ENCODE measurements around the gene LPCAT4.

The LPCAT4 gene

DNA sequence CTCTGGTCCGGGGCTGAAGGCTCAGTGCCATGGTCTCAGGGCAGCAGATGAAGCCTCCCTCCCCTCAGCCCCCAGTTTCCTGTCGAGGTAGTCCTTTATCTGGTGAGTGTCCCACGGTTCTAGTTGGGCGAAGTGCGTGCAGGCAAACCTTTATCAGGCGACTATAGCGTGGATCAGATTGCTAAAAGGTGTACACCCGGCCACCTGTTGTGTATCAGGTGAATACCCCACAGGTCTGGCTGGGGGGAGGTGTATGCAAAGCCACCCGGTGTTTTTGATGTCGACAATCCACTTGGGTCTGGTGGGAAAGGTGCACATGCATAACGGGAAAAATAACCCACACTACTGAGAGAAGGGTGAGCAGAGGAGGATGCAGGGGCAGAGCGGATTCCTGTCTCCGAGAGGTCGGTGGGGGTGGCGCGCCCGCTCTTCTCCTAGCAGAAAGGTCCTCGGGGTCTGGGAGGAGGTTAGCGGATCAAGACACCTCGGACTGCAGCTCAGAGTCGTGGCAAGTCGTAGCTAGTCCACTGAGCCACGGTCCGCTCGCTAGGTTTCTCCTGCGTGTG lies 29.9 kb downstream of the LPCAT4 start:
- no peak for DNase-seq (ENCODE audit: low spot score)

GRCh38 chr15:34336231-34336990 lies 30.6 kb downstream of the LPCAT4 start:
- DNase-seq (ENCODE audit: low spot score) = no peak

GRCh38 chr15:34335176-34336032 lies 31.6 kb downstream of the LPCAT4 start:
- no peak for DNase-seq (ENCODE audit: low spot score)

DNA sequence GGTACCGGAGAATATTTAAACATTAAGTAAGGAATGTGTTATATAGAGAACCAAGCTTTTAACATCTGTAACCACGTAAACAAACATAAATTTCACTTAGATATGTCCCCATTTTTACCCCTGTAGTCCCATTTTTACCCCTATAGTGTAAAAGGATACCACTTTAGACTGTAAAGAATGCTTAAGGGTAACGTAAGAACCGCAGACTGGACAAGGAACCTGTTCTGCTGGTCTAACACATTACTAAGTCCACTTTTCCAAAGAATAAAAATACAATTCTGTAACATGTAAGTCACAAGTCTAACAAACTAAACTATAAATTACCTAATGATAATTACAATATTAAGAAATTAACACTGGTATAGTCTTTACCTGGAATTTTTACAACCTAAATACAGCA lies 32.3 kb downstream of the LPCAT4 start:
- no peak for DNase-seq (ENCODE audit: low spot score)

GRCh38 chr15:34332553-34333120 lies 34.4 kb downstream of the LPCAT4 start:
- DNase-seq (ENCODE audit: low spot score) = no peak

GRCh38 chr15:34331809-34332208 lies 35.2 kb downstream of the LPCAT4 start:
- DNase-seq (ENCODE audit: low spot score) = no peak

DNA sequence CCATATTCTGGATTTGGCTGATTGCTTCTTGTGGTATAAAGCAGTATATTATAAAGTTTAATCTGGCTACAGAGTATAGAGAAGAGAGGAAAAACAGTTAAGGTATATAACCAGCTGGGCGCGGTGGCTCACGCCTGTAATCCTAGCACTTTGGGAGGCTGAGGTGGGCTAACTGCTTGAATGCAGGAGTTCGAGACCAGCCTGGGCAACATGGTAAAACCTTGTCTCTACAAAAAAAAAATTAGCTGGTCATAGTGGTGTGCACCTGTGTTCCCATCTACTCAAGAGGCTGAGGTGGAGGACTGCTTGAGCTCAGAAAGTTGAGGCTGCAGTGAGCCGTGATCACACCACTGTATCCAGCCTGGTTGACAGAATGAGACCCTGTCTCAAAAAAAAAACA lies 36.7 kb downstream of the LPCAT4 start:
- DNase-seq (ENCODE audit: low spot score) = no peak

GRCh38 chr15:34329006-34329405 lies 38.0 kb downstream of the LPCAT4 start:
- no peak for DNase-seq (ENCODE audit: low spot score)

GRCh38 chr15:34327906-34328305 lies 39.1 kb downstream of the LPCAT4 start:
- no peak for DNase-seq (ENCODE audit: low spot score)

DNA sequence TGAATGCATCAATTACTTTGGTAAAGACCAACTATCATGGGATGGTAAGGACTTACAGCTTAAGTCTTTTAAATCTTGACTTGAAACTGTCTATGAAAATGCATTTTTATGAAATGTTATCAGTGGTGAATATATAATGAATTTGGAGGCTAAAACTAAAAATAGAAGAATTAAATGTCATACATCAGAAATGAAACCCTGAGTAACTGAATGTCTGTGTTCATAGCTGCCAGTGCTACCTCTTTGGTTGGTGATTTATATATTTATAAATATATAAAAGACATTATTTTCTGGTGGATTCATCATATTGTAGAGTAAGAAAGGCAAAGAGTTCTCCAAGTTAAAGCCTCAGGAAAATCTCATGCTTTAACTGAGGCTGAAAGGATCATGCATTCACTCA lies 41.6 kb downstream of the LPCAT4 start:
- no peak for DNase-seq (ENCODE audit: low spot score)

DNA sequence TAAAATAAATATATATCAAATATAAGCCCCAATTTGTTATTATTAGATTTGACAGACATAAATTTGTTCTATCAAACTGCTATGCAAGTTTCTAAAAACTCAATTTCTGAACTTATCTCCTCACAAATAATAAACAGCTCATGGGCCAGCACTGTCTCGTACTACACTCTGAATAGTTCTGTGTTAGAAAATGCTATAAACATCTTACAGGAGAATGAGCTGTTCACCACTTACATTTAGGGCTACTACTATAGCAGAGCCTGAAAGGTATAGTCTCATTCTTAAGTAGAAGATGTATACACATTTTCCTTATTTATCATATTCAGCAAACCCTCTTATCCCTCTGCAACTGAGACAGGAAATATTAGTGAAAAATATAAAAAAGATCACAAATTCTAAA lies 42.1 kb downstream of the LPCAT4 start:
- DNase-seq (ENCODE audit: low spot score) = no peak

DNA sequence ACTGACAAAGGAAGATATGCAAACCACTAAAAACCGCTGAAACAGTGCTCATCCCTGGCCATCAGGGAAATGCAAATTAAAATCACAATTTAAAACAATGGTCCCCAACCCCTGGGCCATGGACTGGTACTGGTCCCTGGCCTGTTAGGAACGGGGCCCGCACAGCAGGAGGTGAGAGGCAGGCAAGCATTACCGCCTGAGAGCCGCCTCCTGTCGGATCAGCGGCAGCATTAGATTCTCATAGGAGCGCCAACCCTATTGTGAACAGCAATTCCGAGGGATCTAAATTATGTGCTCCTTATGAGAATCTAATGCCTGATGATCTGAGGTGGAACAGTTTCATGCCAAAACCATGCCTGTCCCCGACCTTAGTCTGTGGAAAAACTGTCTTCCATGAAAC lies 43.8 kb downstream of the LPCAT4 start:
- no peak for DNase-seq (ENCODE audit: low spot score)

- DNase-seq (ENCODE audit: low spot score) = peak; percentile 18
These were observed 48.5 kb downstream of the LPCAT4 start for GRCh38 chr15:34318277-34319079.

DNA sequence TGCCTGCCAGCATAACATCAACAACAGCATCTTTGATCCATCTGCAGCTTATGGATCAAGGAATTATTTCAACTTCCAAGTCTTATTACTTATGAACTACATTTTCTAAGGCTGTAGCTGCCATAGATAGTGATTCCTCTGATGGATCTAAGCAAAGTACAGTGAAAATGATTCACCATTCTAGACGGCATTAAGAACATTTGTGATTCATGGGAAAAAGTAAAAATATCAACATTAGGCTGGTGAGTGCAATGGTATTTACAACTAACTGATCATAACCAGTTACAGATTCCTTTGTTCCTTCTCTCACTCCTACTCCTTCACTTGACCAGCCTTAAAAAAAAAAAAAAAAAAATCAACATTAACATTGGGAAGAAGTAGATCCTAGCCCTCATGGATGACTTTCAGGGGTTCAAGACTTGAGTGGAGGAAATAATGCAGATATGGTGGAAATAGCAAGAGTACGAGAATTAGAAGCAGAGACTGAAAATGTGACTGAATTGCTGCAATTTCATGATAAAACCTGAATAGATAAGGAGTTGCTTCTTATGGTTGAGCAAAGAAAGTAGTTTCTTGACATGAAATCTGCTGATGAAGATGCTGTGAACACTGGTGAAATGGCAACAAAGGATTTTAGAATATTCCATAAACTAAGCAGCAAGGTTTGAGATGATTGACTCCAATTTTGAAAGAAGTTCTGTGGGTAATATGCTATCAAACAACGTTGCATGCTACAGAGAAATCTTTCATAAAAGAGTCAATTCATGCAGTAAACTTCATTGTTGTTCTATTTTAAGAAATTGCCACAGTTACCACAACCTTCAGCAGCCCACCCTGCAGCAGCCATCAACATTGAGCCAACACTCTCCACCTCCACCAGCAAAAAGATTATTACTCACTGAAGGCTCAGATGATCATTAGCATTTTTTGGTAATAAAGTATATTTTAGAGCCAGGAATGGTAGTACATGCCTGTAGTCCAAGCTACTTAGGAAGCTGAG lies 52.2 kb downstream of the LPCAT4 start:
- DNase-seq (ENCODE audit: low spot score) = no peak

GRCh38 chr15:34311563-34311962 lies 55.4 kb downstream of the LPCAT4 start:
- no peak for DNase-seq (ENCODE audit: low spot score)

Measured in HuH-7.5 (cell line).